GM23248 (cell line): ENCODE data around the gene C12orf56. TPM values are rescaled to one million over a fixed set of nuclear protein-coding genes. Genes with fewer than 3 reads are reported as not detected.

Experiments used
- DNase-seq: peaks from one replicate; pipeline ENCODE4 v3.0.0-alpha.2; 2015
- H2AFZ ChIP-seq: fragments of 200-600 bp; sonication (generic); 2 replicates; pipeline ENCODE4 v1.6.1; 2016; ENCODE audit warnings: antibody characterized with exemption
- H3F3A ChIP-seq: fragments of 200-600 bp; sonication (generic); 2 replicates; pipeline ENCODE4 v1.6.1; 2016; ENCODE audit warnings: mild to moderate bottlenecking, antibody characterized with exemption, mixed run types; ENCODE audit not compliant: insufficient read depth
- H3K27ac ChIP-seq: fragments of 200-600 bp; sonication (generic); 2 replicates; pipeline ENCODE4 v1.5.1; 2016; ENCODE audit warnings: mild to moderate bottlenecking
- H3K27me3 ChIP-seq: fragments of 200-600 bp; sonication (generic); replicated peaks from 2 replicates; pipeline ENCODE4 v1.6.1; 2016; ENCODE audit warnings: mild to moderate bottlenecking; ENCODE audit not compliant: insufficient read depth
- H3K36me3 ChIP-seq: fragments of 200-600 bp; sonication (generic); 2 replicates; pipeline ENCODE4 v1.6.1; 2016; ENCODE audit warnings: low read depth, mild to moderate bottlenecking
- H3K4me1 ChIP-seq: fragments of 200-600 bp; sonication (generic); 2 replicates; pipeline ENCODE4 v1.6.1; 2016; ENCODE audit warnings: mild to moderate bottlenecking; ENCODE audit not compliant: insufficient read depth
- H3K4me2 ChIP-seq: fragments of 200-600 bp; sonication (generic); one replicate; pipeline ENCODE4 v1.6.1; 2016; ENCODE audit warnings: mild to moderate bottlenecking; ENCODE audit not compliant: unreplicated experiment
- H3K4me3 ChIP-seq: fragments of 200-600 bp; sonication (generic); 2 replicates; pipeline ENCODE4 v1.5.1; 2016; ENCODE audit warnings: mild to moderate bottlenecking
- H3K79me2 ChIP-seq: fragments of 200-600 bp; sonication (generic); 2 replicates; pipeline ENCODE4 v1.6.1; 2016; ENCODE audit warnings: mild to moderate bottlenecking; ENCODE audit not compliant: insufficient read depth
- H3K9ac ChIP-seq: fragments of 200-600 bp; sonication (generic); 2 replicates; pipeline ENCODE4 v1.6.1; 2016; ENCODE audit warnings: mild to moderate bottlenecking
- H3K9me2 ChIP-seq: fragments of 200-600 bp; sonication (generic); 2 replicates; pipeline ENCODE4 v1.6.1; 2016; ENCODE audit warnings: mixed run types, mild to moderate bottlenecking, moderate library complexity; ENCODE audit not compliant: insufficient read depth
- H3K9me3 ChIP-seq: fragments of 200-600 bp; sonication (generic); one replicate; pipeline ENCODE4 v1.6.1; 2017; ENCODE audit warnings: low read depth
- H4K20me1 ChIP-seq: fragments of 200-600 bp; sonication (generic); 2 replicates; pipeline ENCODE4 v1.6.0; 2016; ENCODE audit not compliant: insufficient read depth
- EZH2 ChIP-seq: fragments of 200-600 bp; sonication (generic); IDR thresholded peaks from 2 replicates; pipeline ENCODE4 v1.6.1; 2018; ENCODE audit warnings: antibody characterized with exemption, mild to moderate bottlenecking; ENCODE audit not compliant: insufficient read depth, poor library complexity, severe bottlenecking
- EZH2phosphoT487 ChIP-seq: fragments of 200-600 bp; sonication (generic); IDR thresholded peaks from 2 replicates; pipeline ENCODE4 v1.6.1; 2018; ENCODE audit warnings: antibody characterized with exemption, moderate library complexity, mild to moderate bottlenecking, low read depth; ENCODE audit not compliant: insufficient read depth
- WGBS, 2 experiments: methylation state at CpG; one replicate each; pipeline ENCODE4 v1.1.6; 2015 to 2017; ENCODE audit warnings: low lambda C conversion rate in 2 of 2, low coverage in 1 of 2; ENCODE audit errors: missing lambda C conversion rate in 2 of 2; 5-methylcytosine and 5-hydroxymethylcytosine counted together
- in situ Hi-C: fragments of 300-500 bp; cut with MboI; formaldehyde crosslinking; loops from 2 replicates; pipeline ENCODE4 v1.15.0; 2020
- polyA plus RNA-seq: library from polyadenylated mRNA; unstranded; fragments of >200 nt; fragmentation: Nextera tagmentation; extraction: Ambion mirVana; gene quantifications from 2 replicates; pipeline ENCODE4 v1.2.1, GENCODE V29; 2016
- total RNA-seq: library from RNA; depleted of rRNA; stranded (reverse); fragments of >200 nt; shearing (Covaris generic); gene quantifications from 2 replicates; pipeline ENCODE4 v1.2.3, GENCODE V29; 2014

C12orf56 gene
- total and polyA plus RNA-seq, 2 experiments from 2014 or later, result 0.43 to 0.90 TPM

GRCh38 chr12:64255249-64255648, 135.3 kb downstream of the C12orf56 start:
- no peak overlapping the region for H3K27ac ChIP-seq
- H3K79me2 ChIP-seq, result no peaks in the 10 kb centered on the region
- TF ChIP-seq EZH2 (no peak), EZH2phosphoT487 (no peak)
- peaks cover 12% of the 10 kb centered on the region for H3F3A ChIP-seq
- no peak overlapping the region for H3K4me3 ChIP-seq
- no peak overlapping the region for H3K9ac ChIP-seq
- H3K4me2 ChIP-seq, result no peak overlapping the region
- no peaks in the 10 kb centered on the region for H4K20me1 ChIP-seq
- no peak overlapping the region for H2AFZ ChIP-seq
- H3K9me2 ChIP-seq, result no peaks in the 10 kb centered on the region
- 81 to 87% methylated on average over 4 of the region's 4 CpGs for WGBS, 2 experiments
- no peaks in the 10 kb centered on the region for H3K36me3 ChIP-seq
- H3K9me3 ChIP-seq, result no peaks in the 10 kb centered on the region
- in situ Hi-C loops, result no loop called here
- DNase-seq, result no peak
- peaks cover 12% of the 10 kb centered on the region for H3K4me1 ChIP-seq
- no peaks in the 10 kb centered on the region for H3K27me3 ChIP-seq

- peak overlapping the region; percentile 85 for H3K4me2 ChIP-seq
- peak overlapping the region; percentile 54; the same call in 1 of the 2 replicates for H3K9ac ChIP-seq
- peaks cover 12% of the 10 kb centered on the region for H3F3A ChIP-seq
- no peaks in the 10 kb centered on the region for H3K36me3 ChIP-seq
- H4K20me1 ChIP-seq, result no peaks in the 10 kb centered on the region
- H3K27ac ChIP-seq, result peak overlapping the region; percentile 83
- in situ Hi-C loops, result loop anchor here (5.0 kb wide), 1 partner anchor 426 kb away; no protein-coding TSS in a partner anchor
- WGBS, 2 experiments, result 7% methylated on average over 1 of the region's 1 CpG; no CpG with 5 or more reads in 1 of the 2 experiments
- H3K79me2 ChIP-seq, result no peaks in the 10 kb centered on the region
- TF ChIP-seq EZH2, result no peak
- no peak for TF ChIP-seq EZH2phosphoT487
- no peaks in the 10 kb centered on the region for H3K9me3 ChIP-seq
- peak overlapping the region; percentile 72; the same call in 1 of the 2 replicates for H2AFZ ChIP-seq
- H3K4me1 ChIP-seq, result peaks cover 12% of the 10 kb centered on the region
- H3K9me2 ChIP-seq, result no peaks in the 10 kb centered on the region
- no peaks in the 10 kb centered on the region for H3K27me3 ChIP-seq
- no peak overlapping the region for H3K4me3 ChIP-seq
- no peak for DNase-seq
Measured at GRCh38 chr12:64253356-64253755, 137.2 kb downstream of the C12orf56 start.

DNA sequence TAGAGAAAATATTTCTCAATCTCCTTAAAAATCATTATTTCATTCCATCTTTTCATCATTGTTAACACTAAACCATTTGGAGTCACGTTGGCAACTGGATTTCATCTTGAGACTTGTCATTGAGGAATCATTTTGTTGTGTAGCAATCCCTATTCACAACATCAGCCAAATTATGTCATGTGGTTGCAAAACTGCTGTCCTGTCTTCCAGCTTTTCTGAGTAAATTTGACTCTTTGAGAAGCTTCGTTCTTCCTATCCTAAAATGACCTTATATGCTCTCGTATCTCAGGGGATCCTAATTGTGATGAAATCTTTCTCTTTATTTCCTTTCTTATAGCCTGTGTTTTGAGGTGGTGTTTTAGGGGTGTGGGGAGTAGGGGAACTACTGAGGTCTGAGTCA, 137.9 kb downstream of the C12orf56 start:
- 1 to 3% methylated on average over 3 of the region's 3 CpGs for WGBS, 2 experiments
- H3K27me3 ChIP-seq, result no peaks in the 10 kb centered on the region
- peak overlapping the region; percentile 72 for H2AFZ ChIP-seq
- no peak for TF ChIP-seq EZH2phosphoT487
- no peak for TF ChIP-seq EZH2
- DNase-seq, result peak; percentile 91
- peak overlapping the region; percentile 54 for H3K9ac ChIP-seq
- in situ Hi-C loops, result loop anchor here (5.0 kb wide), 1 partner anchor 425 kb away; no protein-coding TSS in a partner anchor
- H3K4me1 ChIP-seq, result peaks cover 12% of the 10 kb centered on the region
- peak overlapping the region; percentile 85 for H3K4me2 ChIP-seq
- H3K27ac ChIP-seq, result peak overlapping the region; percentile 83
- H3K9me2 ChIP-seq, result no peaks in the 10 kb centered on the region
- H3K79me2 ChIP-seq, result no peaks in the 10 kb centered on the region
- H3F3A ChIP-seq, result peaks cover 12% of the 10 kb centered on the region
- H3K4me3 ChIP-seq, result peak overlapping the region; percentile 31; the same call in 1 of the 2 replicates
- no peaks in the 10 kb centered on the region for H3K9me3 ChIP-seq
- no peaks in the 10 kb centered on the region for H3K36me3 ChIP-seq
- no peaks in the 10 kb centered on the region for H4K20me1 ChIP-seq

- H3K9ac ChIP-seq, result no peak overlapping the region
- peaks cover 4% of the 10 kb centered on the region; the same call in 1 of the 2 replicates for H3K4me1 ChIP-seq
- no peaks in the 10 kb centered on the region for H3K36me3 ChIP-seq
- DNase-seq, result no peak
- no peaks in the 10 kb centered on the region for H3K9me3 ChIP-seq
- no peaks in the 10 kb centered on the region for H3K27me3 ChIP-seq
- H3K4me3 ChIP-seq, result no peak overlapping the region
- 78 to 80% methylated on average over 4 of the region's 4 CpGs for WGBS, 2 experiments
- in situ Hi-C loops, result no loop called here
- no peaks in the 10 kb centered on the region for H3F3A ChIP-seq
- no peaks in the 10 kb centered on the region for H3K79me2 ChIP-seq
- no peak overlapping the region for H3K4me2 ChIP-seq
- TF ChIP-seq EZH2phosphoT487 (no peak), EZH2 (no peak)
- H2AFZ ChIP-seq, result no peak overlapping the region
- no peak overlapping the region for H3K27ac ChIP-seq
- H3K9me2 ChIP-seq, result no peaks in the 10 kb centered on the region
- no peaks in the 10 kb centered on the region for H4K20me1 ChIP-seq
Measured at GRCh38 chr12:64243809-64244208, 146.7 kb downstream of the C12orf56 start.

DNA sequence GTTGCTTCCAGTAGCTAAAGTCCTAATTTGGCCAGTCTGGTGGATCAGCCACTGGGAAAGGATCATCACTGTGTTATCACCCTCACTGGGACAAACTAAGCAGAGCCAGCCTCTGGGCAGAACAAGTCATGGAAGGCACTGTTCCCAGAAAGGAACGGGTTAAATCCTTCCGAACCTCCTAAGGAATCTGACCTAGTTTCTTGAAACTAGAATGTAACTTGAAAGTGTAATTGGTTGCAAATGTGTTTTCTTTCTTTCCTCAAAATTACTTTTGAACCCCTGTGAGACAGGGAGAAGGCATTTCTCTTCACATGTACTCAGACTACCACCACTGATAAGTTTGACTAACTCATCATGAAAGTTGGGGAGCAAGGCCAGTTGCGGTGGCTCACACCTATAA, 149.8 kb downstream of the C12orf56 start:
- H3K9me3 ChIP-seq, result no peaks in the 10 kb centered on the region
- H3K79me2 ChIP-seq, result no peaks in the 10 kb centered on the region
- in situ Hi-C loops, result no loop called here
- H4K20me1 ChIP-seq, result no peaks in the 10 kb centered on the region
- H3K9ac ChIP-seq, result no peak overlapping the region
- 40 to 42% methylated on average over 3 of the region's 3 CpGs for WGBS, 2 experiments
- no peaks in the 10 kb centered on the region for H3K36me3 ChIP-seq
- no peaks in the 10 kb centered on the region for H3K9me2 ChIP-seq
- H2AFZ ChIP-seq, result peak overlapping the region; percentile 10; the same call in 1 of the 2 replicates
- no peak overlapping the region for H3K27ac ChIP-seq
- H3K4me2 ChIP-seq, result no peak overlapping the region
- no peaks in the 10 kb centered on the region for H3K27me3 ChIP-seq
- peaks cover 4% of the 10 kb centered on the region; the same call in 1 of the 2 replicates for H3K4me1 ChIP-seq
- H3F3A ChIP-seq, result no peaks in the 10 kb centered on the region; the same call in 1 of the 2 replicates
- peak; percentile 28 for DNase-seq
- no peak overlapping the region for H3K4me3 ChIP-seq
- TF ChIP-seq EZH2 (no peak), EZH2phosphoT487 (no peak)
